DOHH2 (cell line): ENCODE results near the gene SENP6.
"Not testable (repeated sequence)": the region's sequence is repeated elsewhere in the genome, so short reads cannot be mapped to it uniquely, and the experiment has no call there.

ENCODE experiments used
- H3F3A ChIP-seq: fragments of 200-600 bp; sonication (generic), shearing (Covaris generic); 2 replicates; pipeline ENCODE4 v1.6.0; 2016; ENCODE audit warnings: antibody characterized with exemption, mild to moderate bottlenecking; ENCODE audit not compliant: control insufficient read depth, insufficient read depth
- H3K27ac ChIP-seq: fragments of 200-600 bp; sonication (generic); 2 replicates; pipeline ENCODE4 v1.5.1; 2014; ENCODE audit warnings: low read depth, mild to moderate bottlenecking, low read length, moderate library complexity
- H3K27me3 ChIP-seq: fragments of 200-600 bp; sonication (generic); 2 replicates; pipeline ENCODE4 v1.6.1; 2014; ENCODE audit warnings: mild to moderate bottlenecking, low read length, mixed read lengths; ENCODE audit not compliant: control insufficient read depth
- H3K36me3 ChIP-seq: fragments of 200-600 bp; sonication (generic); 2 replicates; pipeline ENCODE4 v1.6.1; 2014; ENCODE audit warnings: mild to moderate bottlenecking, low read length, moderate library complexity, mixed read lengths; ENCODE audit not compliant: control insufficient read depth
- H3K4me1 ChIP-seq: fragments of 200-600 bp; sonication (generic); 2 replicates; pipeline ENCODE4 v1.6.1; 2014; ENCODE audit warnings: mild to moderate bottlenecking, low read length, mixed read lengths; ENCODE audit not compliant: control insufficient read depth
- H3K4me2 ChIP-seq: fragments of 200-600 bp; sonication (generic); 2 replicates; pipeline ENCODE4 v1.6.0; 2014; ENCODE audit warnings: mild to moderate bottlenecking, low read length, moderate library complexity
- H3K4me3 ChIP-seq: fragments of 200-600 bp; sonication (generic); 2 replicates; pipeline ENCODE4 v1.5.1; 2014; ENCODE audit warnings: mild to moderate bottlenecking, low read length, mixed read lengths
- H3K79me2 ChIP-seq: fragments of 200-600 bp; sonication (generic); 2 replicates; pipeline ENCODE4 v1.6.1; 2014; ENCODE audit warnings: mild to moderate bottlenecking, low read length, mixed read lengths; ENCODE audit not compliant: control insufficient read depth
- H3K9me2 ChIP-seq: fragments of 200-600 bp; sonication (generic); replicated peaks from 2 replicates; pipeline ENCODE4 v1.6.1; 2014; ENCODE audit warnings: mild to moderate bottlenecking, low read length, mixed read lengths; ENCODE audit not compliant: control insufficient read depth
- H3K9me3 ChIP-seq: fragments of 200-600 bp; sonication (generic); 2 replicates; pipeline ENCODE4 v1.6.1; 2014; ENCODE audit warnings: antibody characterized with exemption, low read length, mixed read lengths; ENCODE audit not compliant: control insufficient read depth, insufficient read depth
- H4K20me1 ChIP-seq: fragments of 200-600 bp; sonication (generic); 2 replicates; pipeline ENCODE4 v1.6.0; 2014; ENCODE audit warnings: low read depth, mild to moderate bottlenecking, antibody characterized with exemption, low read length, moderate library complexity; ENCODE audit not compliant: control insufficient read depth, insufficient read depth
- CTCF ChIP-seq: fragments of 200-600 bp; sonication (generic); IDR thresholded peaks from one replicate; pipeline ENCODE4 v1.5.1; 2014; ENCODE audit warnings: antibody characterized with exemption, mild to moderate bottlenecking, low read depth, low read length; ENCODE audit not compliant: poor library complexity, severe bottlenecking
- EZH2phosphoT487 ChIP-seq: fragments of 200-600 bp; sonication (generic); IDR thresholded peaks from 2 replicates; pipeline ENCODE4 v1.6.1; 2017; ENCODE audit warnings: borderline replicate concordance, mild to moderate bottlenecking, antibody characterized with exemption, low read length, moderate library complexity, mixed read lengths

Gene SENP6

GRCh38 chr6:75719133-75719532, 117.5 kb downstream of the SENP6 start:
- TF ChIP-seq EZH2phosphoT487 (no peak), CTCF (no peak)
- no peaks in the 10 kb centered on the region for H3K79me2 ChIP-seq
- no peak overlapping the region for H3K27ac ChIP-seq
- H3K4me2 ChIP-seq: no peak overlapping the region
- H3F3A ChIP-seq: no peaks in the 10 kb centered on the region
- H3K9me2 ChIP-seq: no peaks in the 10 kb centered on the region
- no peaks in the 10 kb centered on the region for H3K4me1 ChIP-seq
- H3K36me3 ChIP-seq: peaks cover 24% of the 10 kb centered on the region
- no peaks in the 10 kb centered on the region for H3K9me3 ChIP-seq
- H4K20me1 ChIP-seq: no peaks in the 10 kb centered on the region
- no peaks in the 10 kb centered on the region for H3K27me3 ChIP-seq
- no peak overlapping the region for H3K4me3 ChIP-seq

GRCh38 chr6:75723382-75723781, 121.7 kb downstream of the SENP6 start:
- Histone ChIP-seq H3K4me1 (no peaks in the 10 kb centered on the region), H3K27ac (no peak overlapping the region), H4K20me1 (no peaks in the 10 kb centered on the region), H3K79me2 (no peaks in the 10 kb centered on the region), H3F3A (peaks cover 2% of the 10 kb centered on the region; the same call in 1 of the 2 replicates), H3K27me3 (no peaks in the 10 kb centered on the region), H3K4me3 (no peak overlapping the region), H3K9me3 (no peaks in the 10 kb centered on the region), H3K4me2 (no peak overlapping the region), H3K36me3 (no peaks in the 10 kb centered on the region), H3K9me2 (no peaks in the 10 kb centered on the region)
- TF ChIP-seq EZH2phosphoT487: no peak
- no peak for TF ChIP-seq CTCF

GRCh38 chr6:75727206-75727605, 125.5 kb downstream of the SENP6 start:
- H3K9me2 ChIP-seq: no peaks in the 10 kb centered on the region
- no peaks in the 10 kb centered on the region for H3K27me3 ChIP-seq
- no peak overlapping the region for H3K4me3 ChIP-seq
- H4K20me1 ChIP-seq: no peaks in the 10 kb centered on the region
- no peak overlapping the region for H3K4me2 ChIP-seq
- peaks cover 2% of the 10 kb centered on the region; the same call in 1 of the 2 replicates for H3F3A ChIP-seq
- H3K4me1 ChIP-seq: no peaks in the 10 kb centered on the region
- TF ChIP-seq CTCF (no peak), EZH2phosphoT487 (no peak)
- no peaks in the 10 kb centered on the region for H3K9me3 ChIP-seq
- no peaks in the 10 kb centered on the region for H3K79me2 ChIP-seq
- H3K27ac ChIP-seq: no peak overlapping the region
- no peaks in the 10 kb centered on the region for H3K36me3 ChIP-seq

GRCh38 chr6:75731029-75731428, 129.3 kb downstream of the SENP6 start:
- H3K4me3 ChIP-seq, H3K4me1 ChIP-seq, H3K9me2 ChIP-seq, H3K79me2 ChIP-seq, H3K27ac ChIP-seq, H3K9me3 ChIP-seq, H3K36me3 ChIP-seq, H4K20me1 ChIP-seq, H3K4me2 ChIP-seq, H3K27me3 ChIP-seq, H3F3A ChIP-seq: not testable (repeated sequence)
